HG03159 (cell line): ENCODE data around the gene AHNAK2.

Source experiments
- ATAC-seq: cut with Tn5 transposase; IDR thresholded peaks from one replicate; pipeline ENCODE4 v1.9.1; 2021; ENCODE audit warnings: mild to moderate bottlenecking, moderate library complexity; ENCODE audit not compliant: unreplicated experiment

The AHNAK2 gene

DNA sequence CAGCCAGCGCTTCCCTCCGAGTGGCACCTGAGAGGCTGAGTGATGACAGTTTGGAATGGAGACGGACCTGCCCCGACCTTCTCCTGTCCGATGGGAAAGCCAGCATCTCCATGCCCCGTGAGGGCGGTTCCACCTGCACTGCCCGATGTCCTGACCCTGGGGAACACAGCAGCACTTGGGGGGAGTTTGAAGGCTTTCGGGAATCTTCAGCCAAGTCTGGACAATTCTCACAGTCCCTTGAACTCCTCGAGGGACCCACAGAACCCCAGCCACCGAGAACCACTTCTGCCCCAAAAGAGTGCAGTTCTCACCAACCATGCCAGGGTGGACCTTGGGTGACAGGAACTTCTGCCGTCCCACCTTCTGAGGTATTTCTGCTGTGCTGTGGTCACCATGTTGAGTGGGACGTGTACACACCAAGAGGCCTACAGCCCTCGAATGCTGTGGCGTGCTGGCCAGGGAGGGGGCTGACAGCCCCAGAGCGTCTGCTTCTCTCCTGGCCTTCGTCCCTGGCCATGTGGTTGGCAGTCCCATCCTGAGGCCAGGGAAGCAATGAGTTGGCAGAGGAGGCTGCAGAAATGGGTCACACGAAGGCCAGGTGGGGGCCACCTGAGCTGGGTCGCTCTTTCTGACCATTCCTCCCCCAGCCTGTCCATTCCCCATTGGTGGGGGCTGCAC lies 8.5 kb upstream of the AHNAK2 start:
- no peak for ATAC-seq

DNA sequence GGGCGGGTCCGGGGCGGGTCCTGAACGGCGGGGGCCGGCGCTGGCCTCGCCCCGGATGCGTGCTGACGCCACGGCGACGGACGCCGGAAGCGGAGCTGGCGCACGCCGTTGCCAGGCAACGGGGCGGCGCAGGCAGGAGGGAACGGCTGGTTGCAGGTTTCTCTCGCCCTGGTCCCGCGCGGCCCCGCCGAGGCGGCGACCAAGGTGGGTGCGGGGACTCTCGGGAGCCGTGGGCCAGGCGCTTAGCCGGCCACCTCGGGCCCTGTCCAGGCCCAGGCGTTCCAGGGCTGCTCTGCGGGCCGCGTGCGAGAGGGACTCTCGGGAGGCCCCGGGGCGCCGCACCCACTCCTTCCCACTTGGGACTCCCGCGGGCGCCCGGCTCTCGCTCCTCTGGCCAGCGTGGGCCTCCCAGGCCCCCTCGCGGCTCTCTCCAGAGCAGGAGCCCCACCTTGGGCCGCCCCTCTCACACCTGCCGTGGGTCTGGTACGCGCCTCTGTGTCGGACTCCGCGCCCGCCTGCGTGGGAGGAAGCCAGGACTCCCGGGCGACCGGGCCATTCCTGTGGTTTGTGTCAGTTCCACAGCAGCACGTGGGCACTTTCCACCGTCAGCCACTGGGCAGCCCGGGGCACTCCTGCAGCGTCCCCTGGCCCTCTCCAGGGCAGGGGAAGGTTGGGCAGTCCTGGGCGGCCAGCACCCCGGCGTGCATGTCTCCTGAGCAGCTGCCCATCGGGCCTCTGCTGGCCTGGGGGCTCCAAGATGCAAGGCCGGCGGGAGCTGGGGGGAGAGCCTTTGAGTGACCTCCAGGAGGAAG lies 7.7 kb upstream of the AHNAK2 start, which contains the start of gene CLBA1:
Gene CLBA1, plus strand, starts transcription at position 114 of the 812 bp plus-strand sequence. Its CDS starts 644 bp downstream, at position 758.
- ATAC-seq, result peak; percentile 85

DNA sequence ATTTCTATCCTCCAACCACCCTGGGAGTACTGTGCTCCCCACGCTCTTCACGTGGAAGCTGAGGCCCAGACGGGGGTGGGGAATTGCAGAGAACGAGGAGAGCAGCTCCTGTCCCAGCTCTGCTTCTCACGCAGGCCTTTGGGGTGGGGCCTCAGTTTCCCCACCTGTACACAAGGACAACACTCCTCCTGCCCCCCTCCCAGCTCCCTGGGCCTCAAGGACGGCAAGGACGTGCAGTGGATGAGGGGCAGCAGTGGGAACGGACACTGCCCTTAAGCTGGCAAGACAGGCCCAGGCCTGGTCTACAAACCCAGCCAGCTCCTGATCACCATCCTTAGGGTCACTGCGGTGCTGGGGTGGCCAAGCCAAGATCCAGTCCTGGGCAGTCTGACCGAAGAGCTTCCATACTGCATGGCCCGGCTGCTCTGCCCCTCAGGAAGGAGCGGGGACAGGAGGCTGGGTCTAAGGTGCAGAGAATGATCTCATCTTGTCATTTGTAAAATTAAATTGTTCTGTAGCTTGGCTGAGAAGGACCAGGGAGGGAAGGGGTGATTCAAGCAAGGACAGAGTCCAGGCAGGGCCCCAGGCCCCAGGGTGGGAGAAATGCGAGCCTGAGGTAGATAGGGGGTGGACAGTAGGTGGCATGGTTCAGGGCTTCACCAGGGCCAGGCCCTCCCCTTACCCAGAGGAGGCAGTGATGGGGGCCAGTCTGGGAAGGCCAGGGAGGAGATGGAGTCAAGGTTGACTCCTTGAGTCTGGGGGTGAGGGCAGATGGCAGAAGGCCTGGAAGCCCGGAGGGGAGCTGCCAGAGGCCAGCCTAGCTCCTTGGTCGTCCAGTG lies 6.1 kb upstream of the AHNAK2 start:
- no peak for ATAC-seq

DNA sequence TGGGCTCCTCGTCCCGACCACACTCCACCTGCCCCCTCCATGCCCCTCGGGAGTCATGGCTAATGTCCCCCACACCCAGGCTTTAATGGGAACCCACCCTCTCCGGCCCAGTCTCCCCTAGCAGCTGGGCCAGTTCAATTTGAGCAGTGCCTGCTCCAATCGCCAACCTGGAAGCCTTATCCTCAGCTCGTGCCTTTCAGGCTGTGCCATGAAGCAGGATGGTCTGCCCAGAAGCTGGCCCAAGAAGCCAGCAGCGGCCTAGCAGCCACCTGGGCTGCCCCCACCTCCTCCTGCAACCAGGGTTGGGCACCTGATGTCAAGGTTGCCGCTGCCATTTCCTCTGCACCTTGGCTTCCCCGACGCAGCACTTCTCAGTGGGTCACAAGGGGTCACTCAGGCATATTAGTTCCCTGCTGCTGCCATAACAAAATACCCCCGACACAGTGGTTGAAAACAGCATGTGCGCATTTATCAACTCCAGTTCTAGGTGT lies 5.1 kb upstream of the AHNAK2 start:
- ATAC-seq, result no peak

DNA sequence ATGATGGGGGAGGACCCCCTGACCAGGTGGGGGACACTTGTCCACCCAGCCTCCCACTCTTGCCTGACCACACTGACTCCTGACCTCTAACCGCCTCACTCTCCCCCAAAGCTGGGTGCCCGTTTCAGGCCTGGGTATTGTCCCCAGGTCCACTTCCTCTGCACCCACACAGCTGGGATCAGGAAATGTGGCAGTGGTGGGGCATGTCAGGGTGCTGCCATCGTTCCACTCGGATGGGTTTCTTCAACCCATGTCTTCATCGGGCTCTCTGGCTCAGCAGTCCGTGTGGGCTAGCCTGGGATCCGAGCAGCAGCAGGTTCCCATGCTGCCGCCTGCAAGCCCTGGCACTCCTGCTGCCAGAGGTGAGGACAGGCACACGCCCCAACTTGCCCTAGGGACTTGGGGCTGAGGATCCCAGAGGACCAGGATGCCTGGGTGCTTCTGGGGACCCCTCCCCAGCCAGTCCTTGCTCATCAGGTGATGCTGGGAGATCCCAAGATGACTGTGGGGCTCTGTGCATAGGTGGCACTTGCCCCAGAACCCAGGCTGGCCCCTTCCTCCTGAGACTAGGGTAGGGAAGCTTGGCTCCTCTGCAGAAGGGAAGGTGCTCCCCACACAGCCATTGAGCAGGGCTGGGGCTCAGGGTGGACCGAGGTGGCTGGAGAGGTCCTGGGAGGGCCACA lies 4.5 kb upstream of the AHNAK2 start:
- no peak for ATAC-seq

DNA sequence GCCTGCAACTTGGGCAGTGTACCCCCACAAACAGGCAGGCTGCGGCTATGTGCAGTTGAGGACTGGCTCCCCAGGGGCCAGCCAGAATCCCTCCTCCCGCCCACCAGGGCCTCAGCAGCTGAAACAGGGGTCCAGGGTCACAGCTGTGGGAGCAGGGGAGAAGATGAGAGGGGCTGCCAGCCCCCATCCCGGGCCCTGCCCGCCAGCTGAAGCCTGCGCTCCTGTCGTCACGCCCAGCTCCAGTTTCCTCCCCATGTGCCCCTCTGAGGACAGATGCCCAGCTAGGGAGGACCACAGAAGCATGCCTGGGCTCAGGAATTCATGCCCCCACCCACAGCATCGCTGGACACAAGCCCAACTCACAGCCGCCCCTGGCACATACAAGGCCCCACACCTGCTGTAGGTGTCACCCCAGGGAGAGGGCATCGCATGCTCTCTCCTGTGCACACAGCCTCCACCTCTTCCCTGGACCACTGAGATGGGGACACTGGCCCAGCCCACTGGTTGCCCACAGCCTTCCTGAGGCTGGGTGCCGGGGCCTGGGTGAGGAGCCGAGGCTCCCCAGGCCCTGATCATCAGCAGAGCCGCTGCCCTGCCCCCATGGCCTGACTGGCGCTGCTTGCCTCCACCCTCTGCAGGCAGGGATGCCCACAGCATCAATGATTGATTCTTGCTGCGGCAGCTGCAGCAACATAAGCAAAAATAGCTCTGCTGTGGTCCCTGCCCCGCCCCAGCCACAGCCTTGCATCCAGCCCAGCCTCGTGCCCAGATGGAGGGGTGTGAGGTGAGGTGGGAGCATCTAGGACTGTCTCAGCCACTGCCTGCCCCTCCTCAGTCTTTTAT lies 3.7 kb upstream of the AHNAK2 start:
- ATAC-seq, result no peak

DNA sequence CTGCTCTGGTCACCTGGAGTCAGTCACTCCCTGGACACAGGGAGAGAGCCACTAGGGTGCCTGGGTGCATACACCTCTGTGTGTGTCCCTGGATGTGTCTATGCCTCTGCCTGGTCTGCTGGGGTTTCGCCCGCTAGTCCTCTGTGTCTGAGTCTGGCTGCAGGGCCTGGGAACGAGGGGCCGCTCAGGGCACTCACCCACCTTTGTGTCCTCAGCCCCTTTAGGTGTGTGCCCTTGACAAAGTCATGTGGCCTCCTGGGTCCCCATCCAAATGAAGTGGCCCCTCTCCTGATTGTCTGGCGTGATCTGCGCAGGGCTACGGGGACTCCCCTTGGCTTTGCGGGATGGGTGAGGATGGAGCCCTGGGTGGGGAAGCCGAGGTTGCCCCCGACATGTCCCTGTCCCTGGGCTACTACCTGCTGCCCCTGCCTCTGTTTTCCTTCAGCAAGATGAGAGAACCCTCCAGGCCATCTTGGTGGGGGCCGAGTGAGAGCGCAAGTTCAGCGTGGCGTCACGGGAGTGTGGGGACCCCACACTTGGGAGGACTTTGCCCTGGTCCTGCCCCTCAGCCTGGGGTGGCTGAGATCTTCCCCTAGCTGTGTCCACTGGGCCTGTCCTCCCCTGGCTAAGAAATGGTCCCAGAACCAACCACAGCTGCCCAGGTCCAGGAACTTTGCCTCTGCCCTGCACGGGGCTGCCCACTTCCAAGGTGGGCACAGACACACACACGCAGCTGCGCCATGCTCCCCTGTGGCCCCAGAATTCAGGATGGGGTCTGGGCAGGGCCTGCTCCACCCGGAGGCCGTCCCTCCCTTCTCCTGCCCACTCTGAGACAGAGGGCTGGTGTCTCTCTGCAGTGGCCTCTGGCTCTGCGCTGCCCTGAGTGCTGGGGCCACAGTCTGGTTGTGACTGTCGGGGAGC lies 2.7 kb upstream of the AHNAK2 start:
- ATAC-seq, result no peak

DNA sequence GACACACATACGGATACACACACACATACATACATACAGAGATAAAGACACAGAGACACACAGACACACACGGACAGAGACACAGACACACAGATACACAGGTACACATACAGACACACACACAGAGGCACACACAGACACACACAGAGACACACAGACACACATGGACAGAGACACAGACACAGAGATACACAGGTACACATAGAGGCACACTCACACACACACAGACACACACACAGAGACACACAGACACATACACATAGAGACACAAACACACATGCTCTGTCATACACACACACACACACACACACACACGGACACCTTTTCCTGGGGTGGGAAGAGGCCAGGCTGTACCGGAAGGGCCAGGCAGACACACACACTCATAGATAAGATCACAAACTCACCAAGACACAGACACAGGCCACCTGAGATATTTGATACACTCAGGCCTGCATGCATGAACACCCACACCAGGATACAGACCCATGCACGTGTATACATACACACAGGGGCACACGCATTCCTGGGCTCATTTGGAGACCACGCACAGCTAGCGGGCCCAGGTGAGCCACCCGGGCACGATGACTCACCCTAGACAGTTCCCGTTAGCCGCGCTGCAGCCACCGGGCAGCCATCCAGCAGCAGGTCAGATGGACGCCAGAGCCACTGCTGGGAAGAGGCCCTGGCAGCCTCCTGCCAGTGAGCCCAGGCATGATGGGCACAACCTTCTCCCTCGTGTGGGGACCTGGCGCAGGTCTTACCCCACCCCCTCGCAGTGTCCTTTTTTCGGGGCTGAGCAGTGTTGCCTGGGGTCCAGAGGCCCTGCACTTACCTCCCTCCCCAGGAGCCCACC lies 1.8 kb upstream of the AHNAK2 start:
- ATAC-seq, result no peak

GRCh38 chr14:104978746-104979691 lies 845 bp upstream of the AHNAK2 start:
- no peak for ATAC-seq

DNA sequence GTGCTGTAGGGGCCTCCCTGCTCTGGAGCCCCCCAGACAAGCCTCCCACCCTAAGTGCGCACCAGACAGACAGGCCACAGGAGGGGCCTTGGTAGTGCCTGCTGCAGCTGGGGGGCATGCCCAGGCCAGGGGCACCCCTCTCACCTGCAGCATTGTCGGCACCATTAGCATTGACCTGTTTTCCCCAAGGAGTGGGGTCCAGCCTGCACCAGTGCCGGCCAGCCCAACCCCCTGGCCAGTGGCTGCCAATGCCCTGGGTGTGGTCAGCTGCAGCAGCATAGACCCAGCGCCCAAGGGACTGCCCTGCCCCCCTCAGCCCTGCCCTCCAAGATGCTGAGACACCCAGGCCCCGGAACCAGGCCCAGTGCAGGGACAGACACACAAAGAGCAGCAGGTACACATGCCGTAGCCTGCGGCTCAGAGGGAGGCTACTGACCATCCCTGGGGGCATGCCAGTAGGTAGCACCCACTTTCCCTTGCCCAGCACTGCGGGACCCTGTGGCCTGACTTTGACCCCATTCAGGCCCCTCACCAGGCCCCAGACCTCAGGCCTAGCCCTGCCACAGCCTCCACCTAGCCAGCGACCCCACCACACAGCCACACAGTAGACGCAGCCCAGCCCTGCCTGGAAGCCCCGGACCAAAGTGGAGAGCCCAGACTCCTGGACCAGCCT lies 1.0 kb downstream of the AHNAK2 start:
- no peak for ATAC-seq

- ATAC-seq, result peak; percentile 60
Observed at GRCh38 chr14:104976198-104977007, 1.8 kb downstream of the AHNAK2 start.

- ATAC-seq, result no peak
Observed at GRCh38 chr14:104975481-104976197, 2.5 kb downstream of the AHNAK2 start.

GRCh38 chr14:104974665-104975390 lies 3.3 kb downstream of the AHNAK2 start:
- ATAC-seq, result no peak

DNA sequence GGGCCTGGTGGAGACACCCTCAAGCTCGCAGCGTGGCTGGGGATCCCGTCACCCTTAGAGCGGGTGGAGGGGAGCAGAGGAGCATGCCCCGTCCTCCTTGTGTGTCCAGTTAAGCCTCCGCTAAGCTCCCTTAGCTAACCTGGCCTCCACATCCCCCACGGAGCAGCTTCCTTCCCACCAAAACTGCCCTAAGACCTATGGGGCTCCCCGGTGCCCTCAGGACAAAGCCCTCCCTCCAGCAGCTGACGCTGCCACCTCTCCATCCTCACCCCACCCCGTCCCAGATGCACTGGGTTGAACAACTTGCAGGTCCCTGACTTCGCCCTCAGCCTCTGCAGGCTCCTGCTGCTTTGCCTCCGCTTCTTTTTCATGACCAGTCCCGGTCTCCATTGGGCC lies 4.0 kb downstream of the AHNAK2 start:
- no peak for ATAC-seq
